Spleen (tissue), 11 donors: ENCODE data around the gene A4GNT. TPM values are rescaled to one million over a fixed set of nuclear protein-coding genes. Genes with fewer than 3 reads are reported as not detected.

Source experiments
- DNase-seq: peaks from one replicate; pipeline ENCODE4 v3.0.0-alpha.2; 2020
- H3K27ac ChIP-seq, 8 donors: fragments of 200-600 bp; sonication (generic) in 7 of 8; 1 replicate in 4 of 8; 2 replicates in 4 of 8; pipeline versions ENCODE4 v1.5.0 to v1.8.0; 2016 to 2021; ENCODE audit warnings: inconsistent platforms in 4 of 8, mild to moderate bottlenecking in 4 of 8, moderate library complexity in 1 of 8
- H3K27me3 ChIP-seq, 7 donors: fragments of 200-600 bp; sonication (generic) in 6 of 7; replicated peaks in 1 of 7; 1 replicate in 4 of 7; 2 replicates in 3 of 7; pipeline versions ENCODE4 v1.5.0 to v1.8.0; 2016 to 2021; ENCODE audit warnings: inconsistent platforms in 3 of 7, mild to moderate bottlenecking in 1 of 7
- H3K36me3 ChIP-seq, 6 donors: fragments of 200-600 bp; sonication (generic) in 5 of 6; 1 replicate in 4 of 6; 2 replicates in 2 of 6; pipeline versions ENCODE4 v1.5.0 to v1.8.0; 2016 to 2021; ENCODE audit warnings: inconsistent platforms in 2 of 6
- H3K4me1 ChIP-seq, 6 donors: fragments of 200-600 bp; sonication (generic) in 5 of 6; 1 replicate in 3 of 6; 2 replicates in 3 of 6; pipeline versions ENCODE4 v1.5.0 to v1.8.0; 2016 to 2021; ENCODE audit warnings: inconsistent platforms in 3 of 6
- H3K4me3 ChIP-seq, 8 donors: fragments of 200-600 bp; sonication (generic) in 7 of 8; 1 replicate in 4 of 8; 2 replicates in 4 of 8; pipeline versions ENCODE4 v1.5.0 to v1.8.0; 2016 to 2021; ENCODE audit warnings: inconsistent platforms in 4 of 8, mild to moderate bottlenecking in 4 of 8, moderate library complexity in 2 of 8
- H3K9me3 ChIP-seq, 8 donors: fragments of 200-600 bp; sonication (generic) in 7 of 8; 1 replicate in 4 of 8; 2 replicates in 4 of 8; pipeline versions ENCODE4 v1.5.0 to v1.8.0; 2016 to 2021; ENCODE audit warnings: inconsistent platforms in 4 of 8
- POLR2A ChIP-seq, 3 donors: fragments of 450-650 bp; IDR thresholded peaks; one replicate each; pipeline ENCODE4 v1.5.1; 2017; ENCODE audit warnings: antibody characterized with exemption in 3 of 3, mild to moderate bottlenecking in 1 of 3
- POLR2AphosphoS5 ChIP-seq, 3 donors: sonication (generic); formaldehyde crosslinking; IDR thresholded peaks; one replicate each; pipeline ENCODE4 v1.5.1; 2017; ENCODE audit warnings: antibody characterized with exemption in 3 of 3
- WGBS, 5 donors: extraction: QIAGEN DNeasy Blood & Tissue Kit in 3 of 5; methylation state at CpG; one replicate each; pipeline versions ENCODE4 v1.1.5 to v1.1.7; 2013 to 2018; 5-methylcytosine and 5-hydroxymethylcytosine counted together
- intact Hi-C: fragments of 100-400 bp; cut with DNase I; formaldehyde crosslinking; loops from one replicate; pipeline ENCODE4 v1.15.0; 2023; ENCODE audit warnings: low total_unique reads
- polyA plus RNA-seq, 3 donors: library from polyadenylated mRNA; stranded (reverse); fragments of 200-250 nt; gene quantifications; one replicate each; pipeline ENCODE4 v1.2.1, GENCODE V29; 2013
- total RNA-seq, 7 donors: library from RNA; depleted of rRNA in 3 of 7; stranded (reverse); fragments of >200 nt in 3 of 7; fragmentation: NEBNext Ultra II Directional in 4 of 7; extraction: Animal tissue kit (Norgen Biotek cat#: 25700) in 4 of 7; gene quantifications; one replicate each; pipeline versions ENCODE4 v1.1.0 to v1.2.1, GENCODE V29; 2016 to 2021
- TF ChIP-seq, protein P1 (sequence below), 11 experiments: fragments of 200-600 bp in 7 of 11; fragments of 450-650 bp in 4 of 11; sonication (generic) in 4 of 11; IDR thresholded peaks in 8 of 11; conservative IDR thresholded peaks in 3 of 11; 1 replicate in 7 of 11; 2 replicates in 4 of 11; pipeline versions ENCODE4 v1.4.0 to v1.8.0; 2016 to 2021; ENCODE audit warnings: antibody characterized with exemption in 11 of 11, inconsistent platforms in 4 of 11, mild to moderate bottlenecking in 1 of 11
- donor health status: healthy with polysubstance abuse.
- donor health status: DM: no; HTN: no; CAD: no; lungs with moderate emphysema.
- donor health status: DM: no; HTN: no; CAD: no.
- donor health status: Bipolar disorder and iron deficiency.
- donor health status: healthy.
- donor health status: DM: no; HTN: no; CAD: no.
- donor health status: DM: yes; HTN: yes; CAD: no.

A4GNT gene
- total and polyA plus RNA-seq, 10 donors, result not detected

DNA sequence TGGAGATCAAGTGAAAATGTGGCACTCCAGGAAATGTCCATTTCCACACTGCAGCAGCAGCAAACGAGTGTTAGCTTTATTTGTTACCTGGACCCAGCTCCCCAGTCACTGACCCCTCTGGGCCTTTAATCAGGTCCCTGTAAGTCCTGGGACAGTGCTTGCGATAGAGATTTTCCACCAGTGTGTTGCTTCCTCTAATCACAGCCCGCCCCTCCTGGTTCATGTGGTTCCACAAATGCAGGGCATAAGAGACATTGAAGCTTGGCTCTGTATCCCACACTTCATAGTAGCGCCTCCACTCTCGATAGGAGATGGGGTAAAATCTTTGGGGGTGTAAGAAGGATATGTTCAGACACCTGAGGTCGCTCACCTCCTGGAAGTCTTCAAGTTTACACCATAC, 8.0 kb downstream of the A4GNT start:
- Histone ChIP-seq H3K4me1 (peaks cover 0 to 23% (median 6%) of the 10 kb centered on the region in 6 donors), H3K27ac (peak overlapping the region in 2 of 8 donors; percentile 71 to 77), H3K36me3 (no peaks in the 10 kb centered on the region), H3K27me3 (no peaks in the 10 kb centered on the region), H3K9me3 (peaks cover 0 to 5% (median 0%) of the 10 kb centered on the region in 8 donors), H3K4me3 (no peak overlapping the region)
- intact Hi-C loops, result no loop called here
- TF ChIP-seq POLR2AphosphoS5 (IDR thresholded peaks at IDR 0.05) (no peak), POLR2A (IDR thresholded peaks at IDR 0.05) (no peak)
- TF ChIP-seq, protein P1, sequence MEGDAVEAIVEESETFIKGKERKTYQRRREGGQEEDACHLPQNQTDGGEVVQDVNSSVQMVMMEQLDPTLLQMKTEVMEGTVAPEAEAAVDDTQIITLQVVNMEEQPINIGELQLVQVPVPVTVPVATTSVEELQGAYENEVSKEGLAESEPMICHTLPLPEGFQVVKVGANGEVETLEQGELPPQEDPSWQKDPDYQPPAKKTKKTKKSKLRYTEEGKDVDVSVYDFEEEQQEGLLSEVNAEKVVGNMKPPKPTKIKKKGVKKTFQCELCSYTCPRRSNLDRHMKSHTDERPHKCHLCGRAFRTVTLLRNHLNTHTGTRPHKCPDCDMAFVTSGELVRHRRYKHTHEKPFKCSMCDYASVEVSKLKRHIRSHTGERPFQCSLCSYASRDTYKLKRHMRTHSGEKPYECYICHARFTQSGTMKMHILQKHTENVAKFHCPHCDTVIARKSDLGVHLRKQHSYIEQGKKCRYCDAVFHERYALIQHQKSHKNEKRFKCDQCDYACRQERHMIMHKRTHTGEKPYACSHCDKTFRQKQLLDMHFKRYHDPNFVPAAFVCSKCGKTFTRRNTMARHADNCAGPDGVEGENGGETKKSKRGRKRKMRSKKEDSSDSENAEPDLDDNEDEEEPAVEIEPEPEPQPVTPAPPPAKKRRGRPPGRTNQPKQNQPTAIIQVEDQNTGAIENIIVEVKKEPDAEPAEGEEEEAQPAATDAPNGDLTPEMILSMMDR (IDR thresholded peaks at IDR 0.05 in 8 of 11, conservative IDR thresholded peaks at IDR 0.05 in 3 of 11), result no peak
- WGBS, 5 donors, result 86 to 89% (median 88%) methylated on average over 6 of the region's 6 CpGs
- DNase-seq, result no peak

DNA sequence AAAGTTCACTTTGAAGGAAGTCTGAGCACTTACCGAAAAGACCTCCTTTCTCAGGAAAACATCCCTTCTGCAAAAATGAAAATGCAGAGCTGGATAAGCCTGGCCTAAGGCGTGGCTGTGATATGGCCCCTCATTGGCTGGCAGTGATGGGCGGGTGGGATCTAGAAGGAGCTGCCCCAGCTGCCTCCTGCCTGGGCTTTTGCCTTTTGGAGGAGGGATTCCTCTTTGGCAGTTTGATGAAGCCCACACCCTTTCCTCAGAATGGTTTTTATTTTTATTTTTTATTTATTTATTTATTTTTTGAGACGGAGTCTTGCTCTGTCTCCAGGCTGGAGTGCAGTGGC, 12.8 kb downstream of the A4GNT start:
- DNase-seq, result no peak
- Histone ChIP-seq H3K27me3 (peaks cover 0 to 18% (median 2%) of the 10 kb centered on the region in 7 donors), H3K36me3 (no peaks in the 10 kb centered on the region), H3K4me1 (peaks cover 2 to 34% (median 20%) of the 10 kb centered on the region in 6 donors), H3K4me3 (no peak overlapping the region), H3K9me3 (peaks cover 0 to 5% (median 0%) of the 10 kb centered on the region in 8 donors), H3K27ac (no peak overlapping the region)
- intact Hi-C loops, result no loop called here
- WGBS, 5 donors, result 63 to 76% (median 71%) methylated on average over 4 of the region's 4 CpGs
- no peak for TF ChIP-seq POLR2A (IDR thresholded peaks at IDR 0.05)
- TF ChIP-seq, protein P1 (IDR thresholded peaks at IDR 0.05 in 8 of 11, conservative IDR thresholded peaks at IDR 0.05 in 3 of 11), result no peak
- no peak for TF ChIP-seq POLR2AphosphoS5 (IDR thresholded peaks at IDR 0.05)

DNA sequence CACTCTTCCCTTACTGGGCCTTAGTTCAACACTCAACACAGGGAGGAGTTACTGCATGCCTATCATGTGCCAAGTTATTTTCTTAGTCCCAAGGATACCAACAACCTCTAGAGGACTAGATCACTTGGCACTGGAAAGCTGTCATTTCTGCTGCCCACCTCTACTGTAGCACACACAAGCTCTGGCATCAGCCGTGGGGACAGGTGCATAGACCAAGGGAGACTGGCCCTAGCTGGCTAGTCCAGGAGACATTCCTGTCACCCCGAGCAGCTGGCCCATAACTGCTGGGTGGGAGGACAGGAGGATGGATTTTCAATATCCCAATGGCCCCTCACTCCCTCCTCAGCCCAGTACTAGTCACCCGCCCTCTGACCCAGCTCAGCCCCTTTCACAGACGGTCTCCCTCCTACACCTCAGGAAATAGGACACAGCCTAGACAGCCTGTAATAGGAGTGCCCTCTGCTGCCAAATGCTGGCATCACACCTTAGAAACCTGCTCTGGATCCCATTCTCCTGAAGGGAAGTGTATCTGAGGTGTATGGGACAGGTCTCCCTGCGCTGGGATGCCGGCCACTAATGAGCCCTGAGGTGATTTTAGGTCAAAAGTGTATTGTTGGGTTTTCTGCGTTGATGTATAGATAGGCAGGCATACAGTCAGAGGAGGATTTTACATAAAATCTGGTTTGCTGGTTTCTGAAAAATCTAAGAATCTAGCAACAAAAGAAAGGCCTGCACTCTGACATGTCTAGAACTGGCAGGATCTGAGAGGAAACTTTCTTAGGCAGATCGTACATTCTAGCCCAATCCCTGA, 13.4 kb downstream of the A4GNT start:
- Histone ChIP-seq H3K4me1 (peaks cover 2 to 37% (median 23%) of the 10 kb centered on the region in 6 donors), H3K27me3 (peaks cover 0 to 19% (median 2%) of the 10 kb centered on the region in 7 donors), H3K27ac (no peak overlapping the region), H3K4me3 (no peak overlapping the region), H3K9me3 (peaks cover 0 to 5% (median 0%) of the 10 kb centered on the region in 8 donors), H3K36me3 (no peaks in the 10 kb centered on the region)
- no peak for TF ChIP-seq POLR2AphosphoS5 (IDR thresholded peaks at IDR 0.05)
- TF ChIP-seq POLR2A (IDR thresholded peaks at IDR 0.05), result no peak
- TF ChIP-seq, protein P1 (IDR thresholded peaks at IDR 0.05 in 8 of 11, conservative IDR thresholded peaks at IDR 0.05 in 3 of 11), result peak; percentile 37 to 84 (median 72)
- 30 to 43% (median 37%) methylated on average over 8 of the region's 8 CpGs for WGBS, 5 donors
- DNase-seq, result no peak
- intact Hi-C loops, result no loop called here
